Spleen (tissue), 11 donors: ENCODE results near the gene SPOP. TPM values are rescaled to one million over a fixed set of nuclear protein-coding genes. Genes with fewer than 3 reads are reported as not detected.
A peak's percentile ranks its signal among the peaks of the same experiment; 100 is the strongest.

ENCODE experiments used
- DNase-seq: peaks from one replicate; pipeline ENCODE4 v3.0.0-alpha.2; 2020
- H3K27ac ChIP-seq, 8 donors: fragments of 200-600 bp; sonication (generic) in 7 of 8; 1 replicate in 4 of 8; 2 replicates in 4 of 8; pipeline versions ENCODE4 v1.5.0 to v1.8.0; 2016 to 2021; ENCODE audit warnings: inconsistent platforms in 4 of 8, mild to moderate bottlenecking in 4 of 8, moderate library complexity in 1 of 8
- H3K27me3 ChIP-seq, 7 donors: fragments of 200-600 bp; sonication (generic) in 6 of 7; replicated peaks in 1 of 7; 1 replicate in 4 of 7; 2 replicates in 3 of 7; pipeline versions ENCODE4 v1.5.0 to v1.8.0; 2016 to 2021; ENCODE audit warnings: inconsistent platforms in 3 of 7, mild to moderate bottlenecking in 1 of 7
- H3K36me3 ChIP-seq, 6 donors: fragments of 200-600 bp; sonication (generic) in 5 of 6; 1 replicate in 4 of 6; 2 replicates in 2 of 6; pipeline versions ENCODE4 v1.5.0 to v1.8.0; 2016 to 2021; ENCODE audit warnings: inconsistent platforms in 2 of 6
- H3K4me1 ChIP-seq, 6 donors: fragments of 200-600 bp; sonication (generic) in 5 of 6; 1 replicate in 3 of 6; 2 replicates in 3 of 6; pipeline versions ENCODE4 v1.5.0 to v1.8.0; 2016 to 2021; ENCODE audit warnings: inconsistent platforms in 3 of 6
- H3K4me3 ChIP-seq, 8 donors: fragments of 200-600 bp; sonication (generic) in 7 of 8; 1 replicate in 4 of 8; 2 replicates in 4 of 8; pipeline versions ENCODE4 v1.5.0 to v1.8.0; 2016 to 2021; ENCODE audit warnings: inconsistent platforms in 4 of 8, mild to moderate bottlenecking in 4 of 8, moderate library complexity in 2 of 8
- H3K9me3 ChIP-seq, 8 donors: fragments of 200-600 bp; sonication (generic) in 7 of 8; 1 replicate in 4 of 8; 2 replicates in 4 of 8; pipeline versions ENCODE4 v1.5.0 to v1.8.0; 2016 to 2021; ENCODE audit warnings: inconsistent platforms in 4 of 8
- POLR2A ChIP-seq, 3 donors: fragments of 450-650 bp; IDR thresholded peaks; one replicate each; pipeline ENCODE4 v1.5.1; 2017; ENCODE audit warnings: antibody characterized with exemption in 3 of 3, mild to moderate bottlenecking in 1 of 3
- POLR2AphosphoS5 ChIP-seq, 3 donors: sonication (generic); formaldehyde crosslinking; IDR thresholded peaks; one replicate each; pipeline ENCODE4 v1.5.1; 2017; ENCODE audit warnings: antibody characterized with exemption in 3 of 3
- WGBS, 5 donors: extraction: QIAGEN DNeasy Blood & Tissue Kit in 3 of 5; methylation state at CpG; one replicate each; pipeline versions ENCODE4 v1.1.5 to v1.1.7; 2013 to 2018; 5-methylcytosine and 5-hydroxymethylcytosine counted together
- intact Hi-C: fragments of 100-400 bp; cut with DNase I; formaldehyde crosslinking; loops from one replicate; pipeline ENCODE4 v1.15.0; 2023; ENCODE audit warnings: low total_unique reads
- polyA plus RNA-seq, 3 donors: library from polyadenylated mRNA; stranded (reverse); fragments of 200-250 nt; gene quantifications; one replicate each; pipeline ENCODE4 v1.2.1, GENCODE V29; 2013
- total RNA-seq, 7 donors: library from RNA; depleted of rRNA in 3 of 7; stranded (reverse); fragments of >200 nt in 3 of 7; fragmentation: NEBNext Ultra II Directional in 4 of 7; extraction: Animal tissue kit (Norgen Biotek cat#: 25700) in 4 of 7; gene quantifications; one replicate each; pipeline versions ENCODE4 v1.1.0 to v1.2.1, GENCODE V29; 2016 to 2021
- TF ChIP-seq, protein P1 (sequence below), 11 experiments: fragments of 200-600 bp in 7 of 11; fragments of 450-650 bp in 4 of 11; sonication (generic) in 4 of 11; IDR thresholded peaks in 8 of 11; conservative IDR thresholded peaks in 3 of 11; 1 replicate in 7 of 11; 2 replicates in 4 of 11; pipeline versions ENCODE4 v1.4.0 to v1.8.0; 2016 to 2021; ENCODE audit warnings: antibody characterized with exemption in 11 of 11, inconsistent platforms in 4 of 11, mild to moderate bottlenecking in 1 of 11
- donor health status: healthy with polysubstance abuse.
- donor health status: DM: no; HTN: no; CAD: no; lungs with moderate emphysema.
- donor health status: DM: no; HTN: no; CAD: no.
- donor health status: Bipolar disorder and iron deficiency.
- donor health status: healthy.
- donor health status: DM: no; HTN: no; CAD: no.
- donor health status: DM: yes; HTN: yes; CAD: no.

The SPOP gene
- total and polyA plus RNA-seq, 10 donors: 23.7 to 86.4 (median 67.8) TPM

DNA sequence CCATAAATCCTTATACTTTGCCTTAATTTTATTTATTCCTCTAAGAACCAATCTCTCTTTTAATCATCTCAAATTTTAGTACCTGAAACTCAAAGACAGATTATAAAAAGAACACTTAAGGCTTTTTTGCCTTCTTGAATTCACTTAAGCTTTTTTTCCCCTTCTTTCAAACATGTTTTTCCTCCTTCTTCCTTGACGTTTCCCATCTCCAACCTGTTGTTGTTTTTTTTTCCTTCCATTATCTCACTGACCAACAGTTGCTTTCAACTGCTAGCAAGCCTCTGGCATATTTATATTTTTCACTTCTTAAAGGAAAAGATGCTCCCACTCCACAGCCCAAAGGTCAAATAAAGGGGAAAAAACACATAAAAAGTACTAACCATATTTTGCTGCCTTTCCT is 32.2 kb downstream of the SPOP start:
- H3K27me3 ChIP-seq: no peaks in the 10 kb centered on the region
- no peak overlapping the region for H3K4me3 ChIP-seq
- no peak for DNase-seq
- peaks cover 6 to 65% (median 29%) of the 10 kb centered on the region in 6 donors for H3K4me1 ChIP-seq
- intact Hi-C loops: no loop called here
- no peaks in the 10 kb centered on the region for H3K9me3 ChIP-seq
- peaks cover 0 to 11% (median 0%) of the 10 kb centered on the region in 6 donors for H3K36me3 ChIP-seq
- 55 to 74% (median 68%) methylated on average over 1 of the region's 1 CpG for WGBS, 5 donors
- peak overlapping the region in 4 of 8 donors; percentile 2 to 45 (median 6) for H3K27ac ChIP-seq
- no peak for TF ChIP-seq POLR2A (IDR thresholded peaks at IDR 0.05)
- TF ChIP-seq, protein P1, sequence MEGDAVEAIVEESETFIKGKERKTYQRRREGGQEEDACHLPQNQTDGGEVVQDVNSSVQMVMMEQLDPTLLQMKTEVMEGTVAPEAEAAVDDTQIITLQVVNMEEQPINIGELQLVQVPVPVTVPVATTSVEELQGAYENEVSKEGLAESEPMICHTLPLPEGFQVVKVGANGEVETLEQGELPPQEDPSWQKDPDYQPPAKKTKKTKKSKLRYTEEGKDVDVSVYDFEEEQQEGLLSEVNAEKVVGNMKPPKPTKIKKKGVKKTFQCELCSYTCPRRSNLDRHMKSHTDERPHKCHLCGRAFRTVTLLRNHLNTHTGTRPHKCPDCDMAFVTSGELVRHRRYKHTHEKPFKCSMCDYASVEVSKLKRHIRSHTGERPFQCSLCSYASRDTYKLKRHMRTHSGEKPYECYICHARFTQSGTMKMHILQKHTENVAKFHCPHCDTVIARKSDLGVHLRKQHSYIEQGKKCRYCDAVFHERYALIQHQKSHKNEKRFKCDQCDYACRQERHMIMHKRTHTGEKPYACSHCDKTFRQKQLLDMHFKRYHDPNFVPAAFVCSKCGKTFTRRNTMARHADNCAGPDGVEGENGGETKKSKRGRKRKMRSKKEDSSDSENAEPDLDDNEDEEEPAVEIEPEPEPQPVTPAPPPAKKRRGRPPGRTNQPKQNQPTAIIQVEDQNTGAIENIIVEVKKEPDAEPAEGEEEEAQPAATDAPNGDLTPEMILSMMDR (IDR thresholded peaks at IDR 0.05 in 8 of 11, conservative IDR thresholded peaks at IDR 0.05 in 3 of 11): no peak
- no peak for TF ChIP-seq POLR2AphosphoS5 (IDR thresholded peaks at IDR 0.05)

GRCh38 chr17:49640556-49640955 is 37.3 kb downstream of the SPOP start:
- H3K4me1 ChIP-seq: peaks cover 0 to 31% (median 10%) of the 10 kb centered on the region in 6 donors

GRCh38 chr17:49638818-49639217 is 39.1 kb downstream of the SPOP start:
- DNase-seq: no peak
- intact Hi-C loops: no loop called here
- peaks cover 0 to 9% (median 3%) of the 10 kb centered on the region in 8 donors for H3K9me3 ChIP-seq
- whole genome bisulfite sequencing, 5 donors: 94 to 99% (median 97%) methylated on average over 5 of the region's 5 CpGs
- H3K27ac ChIP-seq: no peak overlapping the region
- no peak for TF ChIP-seq POLR2A (IDR thresholded peaks at IDR 0.05)
- TF ChIP-seq, protein P1 (IDR thresholded peaks at IDR 0.05 in 8 of 11, conservative IDR thresholded peaks at IDR 0.05 in 3 of 11): no peak
- TF ChIP-seq POLR2AphosphoS5 (IDR thresholded peaks at IDR 0.05): no peak
- peaks cover 0 to 32% (median 16%) of the 10 kb centered on the region in 6 donors for H3K4me1 ChIP-seq
- H3K36me3 ChIP-seq: peaks cover 0 to 33% (median 0%) of the 10 kb centered on the region in 6 donors
- H3K27me3 ChIP-seq: no peaks in the 10 kb centered on the region
- no peak overlapping the region for H3K4me3 ChIP-seq

More at GRCh38 chr17:49640556-49640955, 37.3 kb downstream of the SPOP start:
- no peaks in the 10 kb centered on the region for H3K27me3 ChIP-seq
- peaks cover 0 to 9% (median 3%) of the 10 kb centered on the region in 8 donors for H3K9me3 ChIP-seq
- no peak overlapping the region for H3K27ac ChIP-seq
- 93 to 99% (median 96%) methylated on average over 3 of the region's 3 CpGs for WGBS, 5 donors
- no peak for DNase-seq
- no peak overlapping the region for H3K4me3 ChIP-seq
- TF ChIP-seq, protein P1 (IDR thresholded peaks at IDR 0.05 in 8 of 11, conservative IDR thresholded peaks at IDR 0.05 in 3 of 11): no peak
- TF ChIP-seq POLR2AphosphoS5 (IDR thresholded peaks at IDR 0.05): no peak
- TF ChIP-seq POLR2A (IDR thresholded peaks at IDR 0.05): no peak
- intact Hi-C loops: no loop called here
- H3K36me3 ChIP-seq: peaks cover 0 to 33% (median 0%) of the 10 kb centered on the region in 6 donors

DNA sequence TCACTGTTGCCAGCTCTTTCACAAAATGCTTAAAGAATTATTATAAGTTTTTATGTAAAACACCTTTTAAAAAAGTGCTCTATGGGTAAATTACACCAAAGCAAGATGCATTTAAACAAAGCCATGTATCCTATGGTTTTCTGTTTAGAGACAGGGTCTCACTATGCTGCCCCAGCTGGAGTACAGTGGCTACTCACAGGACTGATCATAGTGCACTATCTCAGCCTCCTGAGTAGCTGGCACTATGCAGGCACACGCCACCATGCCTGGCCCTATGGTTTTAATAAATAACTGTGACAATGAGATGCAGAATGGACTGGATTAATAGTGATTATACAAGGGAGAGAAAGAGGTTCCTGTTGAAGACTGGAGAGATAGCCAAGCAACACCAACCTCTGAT is 40.2 kb downstream of the SPOP start:
- intact Hi-C loops: no loop called here
- Histone ChIP-seq H3K4me1 (peaks cover 7 to 42% (median 22%) of the 10 kb centered on the region in 6 donors), H3K4me3 (no peak overlapping the region), H3K36me3 (peaks cover 0 to 38% (median 0%) of the 10 kb centered on the region in 6 donors), H3K27ac (no peak overlapping the region), H3K9me3 (peaks cover 0 to 9% (median 3%) of the 10 kb centered on the region in 8 donors), H3K27me3 (no peaks in the 10 kb centered on the region)
- no peak for DNase-seq
- WGBS, 5 donors: 96 to 100% (median 100%) methylated on average over 1 of the region's 1 CpG
- TF ChIP-seq, protein P1 (IDR thresholded peaks at IDR 0.05 in 8 of 11, conservative IDR thresholded peaks at IDR 0.05 in 3 of 11): no peak
- TF ChIP-seq POLR2AphosphoS5 (IDR thresholded peaks at IDR 0.05): no peak
- TF ChIP-seq POLR2A (IDR thresholded peaks at IDR 0.05): no peak
